ENCODE measurements around the gene RCVRN. TPM values are rescaled to one million over a fixed set of nuclear protein-coding genes. Genes with fewer than 3 reads are reported as not detected.

Gene RCVRN
- total and polyA plus RNA-seq, 2 of the 8 experiments (the other 6 are each of a cell fraction or from before 2014, with no cell fraction given): not detected

GRCh38 chr17:9917801-9918200 lies 12.7 kb upstream of the RCVRN start (continued):
- TF ChIP-seq, protein P1, sequence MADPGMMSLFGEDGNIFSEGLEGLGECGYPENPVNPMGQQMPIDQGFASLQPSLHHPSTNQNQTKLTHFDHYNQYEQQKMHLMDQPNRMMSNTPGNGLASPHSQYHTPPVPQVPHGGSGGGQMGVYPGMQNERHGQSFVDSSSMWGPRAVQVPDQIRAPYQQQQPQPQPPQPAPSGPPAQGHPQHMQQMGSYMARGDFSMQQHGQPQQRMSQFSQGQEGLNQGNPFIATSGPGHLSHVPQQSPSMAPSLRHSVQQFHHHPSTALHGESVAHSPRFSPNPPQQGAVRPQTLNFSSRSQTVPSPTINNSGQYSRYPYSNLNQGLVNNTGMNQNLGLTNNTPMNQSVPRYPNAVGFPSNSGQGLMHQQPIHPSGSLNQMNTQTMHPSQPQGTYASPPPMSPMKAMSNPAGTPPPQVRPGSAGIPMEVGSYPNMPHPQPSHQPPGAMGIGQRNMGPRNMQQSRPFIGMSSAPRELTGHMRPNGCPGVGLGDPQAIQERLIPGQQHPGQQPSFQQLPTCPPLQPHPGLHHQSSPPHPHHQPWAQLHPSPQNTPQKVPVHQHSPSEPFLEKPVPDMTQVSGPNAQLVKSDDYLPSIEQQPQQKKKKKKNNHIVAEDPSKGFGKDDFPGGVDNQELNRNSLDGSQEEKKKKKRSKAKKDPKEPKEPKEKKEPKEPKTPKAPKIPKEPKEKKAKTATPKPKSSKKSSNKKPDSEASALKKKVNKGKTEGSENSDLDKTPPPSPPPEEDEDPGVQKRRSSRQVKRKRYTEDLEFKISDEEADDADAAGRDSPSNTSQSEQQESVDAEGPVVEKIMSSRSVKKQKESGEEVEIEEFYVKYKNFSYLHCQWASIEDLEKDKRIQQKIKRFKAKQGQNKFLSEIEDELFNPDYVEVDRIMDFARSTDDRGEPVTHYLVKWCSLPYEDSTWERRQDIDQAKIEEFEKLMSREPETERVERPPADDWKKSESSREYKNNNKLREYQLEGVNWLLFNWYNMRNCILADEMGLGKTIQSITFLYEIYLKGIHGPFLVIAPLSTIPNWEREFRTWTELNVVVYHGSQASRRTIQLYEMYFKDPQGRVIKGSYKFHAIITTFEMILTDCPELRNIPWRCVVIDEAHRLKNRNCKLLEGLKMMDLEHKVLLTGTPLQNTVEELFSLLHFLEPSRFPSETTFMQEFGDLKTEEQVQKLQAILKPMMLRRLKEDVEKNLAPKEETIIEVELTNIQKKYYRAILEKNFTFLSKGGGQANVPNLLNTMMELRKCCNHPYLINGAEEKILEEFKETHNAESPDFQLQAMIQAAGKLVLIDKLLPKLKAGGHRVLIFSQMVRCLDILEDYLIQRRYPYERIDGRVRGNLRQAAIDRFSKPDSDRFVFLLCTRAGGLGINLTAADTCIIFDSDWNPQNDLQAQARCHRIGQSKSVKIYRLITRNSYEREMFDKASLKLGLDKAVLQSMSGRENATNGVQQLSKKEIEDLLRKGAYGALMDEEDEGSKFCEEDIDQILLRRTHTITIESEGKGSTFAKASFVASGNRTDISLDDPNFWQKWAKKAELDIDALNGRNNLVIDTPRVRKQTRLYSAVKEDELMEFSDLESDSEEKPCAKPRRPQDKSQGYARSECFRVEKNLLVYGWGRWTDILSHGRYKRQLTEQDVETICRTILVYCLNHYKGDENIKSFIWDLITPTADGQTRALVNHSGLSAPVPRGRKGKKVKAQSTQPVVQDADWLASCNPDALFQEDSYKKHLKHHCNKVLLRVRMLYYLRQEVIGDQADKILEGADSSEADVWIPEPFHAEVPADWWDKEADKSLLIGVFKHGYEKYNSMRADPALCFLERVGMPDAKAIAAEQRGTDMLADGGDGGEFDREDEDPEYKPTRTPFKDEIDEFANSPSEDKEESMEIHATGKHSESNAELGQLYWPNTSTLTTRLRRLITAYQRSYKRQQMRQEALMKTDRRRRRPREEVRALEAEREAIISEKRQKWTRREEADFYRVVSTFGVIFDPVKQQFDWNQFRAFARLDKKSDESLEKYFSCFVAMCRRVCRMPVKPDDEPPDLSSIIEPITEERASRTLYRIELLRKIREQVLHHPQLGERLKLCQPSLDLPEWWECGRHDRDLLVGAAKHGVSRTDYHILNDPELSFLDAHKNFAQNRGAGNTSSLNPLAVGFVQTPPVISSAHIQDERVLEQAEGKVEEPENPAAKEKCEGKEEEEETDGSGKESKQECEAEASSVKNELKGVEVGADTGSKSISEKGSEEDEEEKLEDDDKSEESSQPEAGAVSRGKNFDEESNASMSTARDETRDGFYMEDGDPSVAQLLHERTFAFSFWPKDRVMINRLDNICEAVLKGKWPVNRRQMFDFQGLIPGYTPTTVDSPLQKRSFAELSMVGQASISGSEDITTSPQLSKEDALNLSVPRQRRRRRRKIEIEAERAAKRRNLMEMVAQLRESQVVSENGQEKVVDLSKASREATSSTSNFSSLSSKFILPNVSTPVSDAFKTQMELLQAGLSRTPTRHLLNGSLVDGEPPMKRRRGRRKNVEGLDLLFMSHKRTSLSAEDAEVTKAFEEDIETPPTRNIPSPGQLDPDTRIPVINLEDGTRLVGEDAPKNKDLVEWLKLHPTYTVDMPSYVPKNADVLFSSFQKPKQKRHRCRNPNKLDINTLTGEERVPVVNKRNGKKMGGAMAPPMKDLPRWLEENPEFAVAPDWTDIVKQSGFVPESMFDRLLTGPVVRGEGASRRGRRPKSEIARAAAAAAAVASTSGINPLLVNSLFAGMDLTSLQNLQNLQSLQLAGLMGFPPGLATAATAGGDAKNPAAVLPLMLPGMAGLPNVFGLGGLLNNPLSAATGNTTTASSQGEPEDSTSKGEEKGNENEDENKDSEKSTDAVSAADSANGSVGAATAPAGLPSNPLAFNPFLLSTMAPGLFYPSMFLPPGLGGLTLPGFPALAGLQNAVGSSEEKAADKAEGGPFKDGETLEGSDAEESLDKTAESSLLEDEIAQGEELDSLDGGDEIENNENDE (IDR thresholded peaks at IDR 0.05; ENCODE audit: insufficient replicate concordance, low read length): no peak

All from H1 (cell line).